Measurements from ENCODE around the gene ANXA6.

ANXA6 gene

GRCh38 chr5:151164687-151165392 is 7.3 kb upstream of the ANXA6 start:
- CTCF ChIA-PET, result interaction anchor here (0.7 to 14.2 kb wide), 66 partner anchors 8 to 706 kb away, joined by 3 to 304 read pairs (median 5); partner anchors contain the start of genes CCDC69, GM2A, GPX3 and IRGM
- POLR2A ChIA-PET, result interaction anchor here (0.6 to 1.1 kb wide), 2 partner anchors 29 to 39 kb away, joined by 4 to 6 read pairs; no protein-coding TSS in a partner anchor

GRCh38 chr5:151162776-151163175 is 5.2 kb upstream of the ANXA6 start:
- no peak for DNase-seq (ENCODE audit: extremely low spot score)
- ChIA-PET CTCF (interaction anchor here (1.0 to 14.2 kb wide), 15 partner anchors 10 to 361 kb away, joined by 3 to 304 read pairs (median 14); no protein-coding TSS in a partner anchor), POLR2A (no interaction called here)
- TF ChIP-seq CTCF (IDR thresholded peaks at IDR 0.05; ENCODE audit: control extremely low read depth, extremely low read depth, low read depth, missing control alignments), result no peak

More at GRCh38 chr5:151164687-151165392, 7.3 kb upstream of the ANXA6 start:
- peak; percentile 93 for TF ChIP-seq CTCF (IDR thresholded peaks at IDR 0.05; ENCODE audit: control extremely low read depth, extremely low read depth, low read depth, missing control alignments)
- DNase-seq (ENCODE audit: extremely low spot score), result peak; percentile 76

- CTCF ChIA-PET, result interaction anchor here (1.0 to 14.2 kb wide), 2 partner anchors 33 to 45 kb away, joined by 3 to 304 read pairs; no protein-coding TSS in a partner anchor
- POLR2A ChIA-PET, result no interaction called here
- TF ChIP-seq CTCF (IDR thresholded peaks at IDR 0.05; ENCODE audit: control extremely low read depth, extremely low read depth, low read depth, missing control alignments), result no peak
These were observed 2.2 kb upstream of the ANXA6 start for GRCh38 chr5:151159649-151160373.

GRCh38 chr5:151158287-151158661 is 695 bp upstream of the ANXA6 start:
- TF ChIP-seq CTCF (IDR thresholded peaks at IDR 0.05; ENCODE audit: control extremely low read depth, extremely low read depth, low read depth, missing control alignments), result no peak
- POLR2A ChIA-PET, result interaction anchor here (0.6 to 1.3 kb wide), 3 partner anchors 51 to 95 kb away, joined by 3 to 5 read pairs (median 4); no protein-coding TSS in a partner anchor
- DNase-seq (ENCODE audit: extremely low spot score), result no peak
- CTCF ChIA-PET, result interaction anchor here (1.0 to 2.3 kb wide), 6 partner anchors 12 to 110 kb away, joined by 3 to 10 read pairs (median 5); no protein-coding TSS in a partner anchor

More at GRCh38 chr5:151159649-151160373, 2.2 kb upstream of the ANXA6 start:
- no peak for DNase-seq (ENCODE audit: extremely low spot score)

GRCh38 chr5:151156507-151157420 is 815 bp downstream of the ANXA6 start:
- POLR2A ChIA-PET, result interaction anchor here (1.3 kb wide), 1 partner anchor 94 kb away, joined by 3 read pairs; no protein-coding TSS in a partner anchor
- peak; percentile 44 for DNase-seq (ENCODE audit: extremely low spot score)
- no peak for TF ChIP-seq CTCF (IDR thresholded peaks at IDR 0.05; ENCODE audit: control extremely low read depth, extremely low read depth, low read depth, missing control alignments)
- CTCF ChIA-PET, result interaction anchor here (0.9 to 9.4 kb wide), 9 partner anchors 9 to 105 kb away, joined by 3 to 93 read pairs (median 6); no protein-coding TSS in a partner anchor
